B cell (primary cell): ENCODE results near the gene CAMK2A.

Experiments
- EZH2 ChIP-seq: IDR thresholded peaks from 2 replicates; pipeline ENCODE4 v1.6.1; 2012; ENCODE audit warnings: borderline replicate concordance, low read depth, mild to moderate bottlenecking, moderate library complexity, low read length; ENCODE audit not compliant: insufficient read depth, poor library complexity, severe bottlenecking
- TF ChIP-seq, protein P1 (sequence below): fragments of 200-600 bp; IDR thresholded peaks from one replicate; pipeline ENCODE4 v1.8.0; 2022; ENCODE audit warnings: antibody characterized with exemption, mild to moderate bottlenecking

DNA sequence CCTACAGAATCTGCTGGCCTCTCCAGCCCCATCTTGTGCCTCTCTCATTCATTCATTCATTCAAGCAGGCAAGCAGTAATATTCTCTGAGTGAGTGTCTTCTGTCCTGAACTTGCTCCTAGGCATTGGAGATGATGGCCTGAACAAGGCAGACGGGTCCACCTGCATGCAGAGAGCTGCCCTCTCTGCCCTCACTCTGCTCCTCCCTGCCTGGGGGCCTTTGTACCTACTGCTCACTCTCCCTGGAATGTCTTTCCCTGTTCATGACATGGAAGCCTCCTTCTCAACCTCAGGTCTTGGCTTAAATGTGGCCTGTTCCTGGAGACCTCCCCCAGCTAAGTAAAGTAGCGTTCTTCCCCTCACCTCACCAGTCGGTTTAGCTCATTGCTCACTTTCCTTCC, 116.4 kb downstream of the CAMK2A start:
- TF ChIP-seq, protein P1, sequence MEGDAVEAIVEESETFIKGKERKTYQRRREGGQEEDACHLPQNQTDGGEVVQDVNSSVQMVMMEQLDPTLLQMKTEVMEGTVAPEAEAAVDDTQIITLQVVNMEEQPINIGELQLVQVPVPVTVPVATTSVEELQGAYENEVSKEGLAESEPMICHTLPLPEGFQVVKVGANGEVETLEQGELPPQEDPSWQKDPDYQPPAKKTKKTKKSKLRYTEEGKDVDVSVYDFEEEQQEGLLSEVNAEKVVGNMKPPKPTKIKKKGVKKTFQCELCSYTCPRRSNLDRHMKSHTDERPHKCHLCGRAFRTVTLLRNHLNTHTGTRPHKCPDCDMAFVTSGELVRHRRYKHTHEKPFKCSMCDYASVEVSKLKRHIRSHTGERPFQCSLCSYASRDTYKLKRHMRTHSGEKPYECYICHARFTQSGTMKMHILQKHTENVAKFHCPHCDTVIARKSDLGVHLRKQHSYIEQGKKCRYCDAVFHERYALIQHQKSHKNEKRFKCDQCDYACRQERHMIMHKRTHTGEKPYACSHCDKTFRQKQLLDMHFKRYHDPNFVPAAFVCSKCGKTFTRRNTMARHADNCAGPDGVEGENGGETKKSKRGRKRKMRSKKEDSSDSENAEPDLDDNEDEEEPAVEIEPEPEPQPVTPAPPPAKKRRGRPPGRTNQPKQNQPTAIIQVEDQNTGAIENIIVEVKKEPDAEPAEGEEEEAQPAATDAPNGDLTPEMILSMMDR = no peak
- no peak for TF ChIP-seq EZH2
